Liver (tissue), 3 donors: ENCODE measurements around the gene TPM4.

Experiments
- FOXA1 ChIP-seq: IDR thresholded peaks from 2 replicates; pipeline ENCODE4 v1.6.1; 2016; ENCODE audit warnings: antibody characterized with exemption
- RAD21 ChIP-seq, 2 donors: IDR thresholded peaks; 2 replicates each; pipeline ENCODE4 v1.6.1; 2016; ENCODE audit warnings: antibody characterized with exemption in 2 of 2, mild to moderate bottlenecking in 2 of 2
- RXRA ChIP-seq, 2 donors: IDR thresholded peaks; 2 replicates each; pipeline ENCODE4 v1.6.1; 2017 to 2018; ENCODE audit warnings: antibody characterized with exemption in 2 of 2, mild to moderate bottlenecking in 1 of 2
- SP1 ChIP-seq: IDR thresholded peaks from 2 replicates; pipeline ENCODE4 v1.6.1; 2018; ENCODE audit warnings: antibody characterized with exemption, mild to moderate bottlenecking
- TF ChIP-seq, protein P1 (sequence below): fragments of 150-350 bp; IDR thresholded peaks from 2 replicates; pipeline ENCODE4 v1.5.1; 2017; ENCODE audit warnings: improper control_type of control experiment, low read depth, low read length; ENCODE audit not compliant: missing input control
- donor health status: healthy.
- donor health status: healthy.

DNA sequence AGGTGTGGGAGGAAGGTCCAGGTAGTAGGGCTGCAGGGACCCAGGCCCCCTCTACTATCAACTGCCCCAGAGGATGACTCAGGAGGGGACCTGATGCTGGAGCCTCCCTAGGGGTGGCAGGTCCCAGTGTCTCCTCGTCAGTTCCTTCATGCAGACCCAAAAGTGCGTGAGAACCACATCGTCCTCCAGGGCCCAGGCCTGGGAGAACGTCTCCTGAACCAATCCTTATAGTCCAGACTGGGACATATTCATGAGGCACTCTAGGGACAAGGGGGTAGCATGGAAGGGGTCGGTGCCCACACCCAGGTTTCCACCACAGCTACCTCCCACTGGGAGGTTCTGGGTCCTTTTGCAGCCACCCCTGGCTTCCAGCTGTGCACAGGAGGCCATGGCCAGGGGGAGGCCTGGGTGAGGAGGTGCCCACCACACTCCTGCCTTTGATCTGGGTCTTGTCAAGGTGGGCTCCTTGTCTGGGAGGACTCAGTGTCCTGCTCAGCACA lies 38.0 kb upstream of the TPM4 start:
- TF ChIP-seq, protein P1, sequence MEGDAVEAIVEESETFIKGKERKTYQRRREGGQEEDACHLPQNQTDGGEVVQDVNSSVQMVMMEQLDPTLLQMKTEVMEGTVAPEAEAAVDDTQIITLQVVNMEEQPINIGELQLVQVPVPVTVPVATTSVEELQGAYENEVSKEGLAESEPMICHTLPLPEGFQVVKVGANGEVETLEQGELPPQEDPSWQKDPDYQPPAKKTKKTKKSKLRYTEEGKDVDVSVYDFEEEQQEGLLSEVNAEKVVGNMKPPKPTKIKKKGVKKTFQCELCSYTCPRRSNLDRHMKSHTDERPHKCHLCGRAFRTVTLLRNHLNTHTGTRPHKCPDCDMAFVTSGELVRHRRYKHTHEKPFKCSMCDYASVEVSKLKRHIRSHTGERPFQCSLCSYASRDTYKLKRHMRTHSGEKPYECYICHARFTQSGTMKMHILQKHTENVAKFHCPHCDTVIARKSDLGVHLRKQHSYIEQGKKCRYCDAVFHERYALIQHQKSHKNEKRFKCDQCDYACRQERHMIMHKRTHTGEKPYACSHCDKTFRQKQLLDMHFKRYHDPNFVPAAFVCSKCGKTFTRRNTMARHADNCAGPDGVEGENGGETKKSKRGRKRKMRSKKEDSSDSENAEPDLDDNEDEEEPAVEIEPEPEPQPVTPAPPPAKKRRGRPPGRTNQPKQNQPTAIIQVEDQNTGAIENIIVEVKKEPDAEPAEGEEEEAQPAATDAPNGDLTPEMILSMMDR, result no peak
- TF ChIP-seq FOXA1 (no peak), SP1 (no peak), RXRA (IDR thresholded peaks at IDR 0.05) (no peak), RAD21 (IDR thresholded peaks at IDR 0.05) (no peak)
